GM06990 (cell line): ENCODE results near the gene DLG2.
"Not testable (repeated sequence)": the region's sequence is repeated elsewhere in the genome, so short reads cannot be mapped to it uniquely, and the experiment has no call there.

Source experiments
- DNase-seq: peaks from one replicate; pipeline ENCODE4 v3.0.0-alpha.2; 2011; ENCODE audit not compliant: insufficient read length; ENCODE audit errors: extremely low read depth
- H3K27me3 ChIP-seq: replicated peaks from 2 replicates; pipeline ENCODE4 v1.6.0; 2011; ENCODE audit warnings: low read length; ENCODE audit not compliant: control insufficient read depth, insufficient read depth
- H3K36me3 ChIP-seq: 2 replicates; pipeline ENCODE4 v1.5.1; 2011; ENCODE audit warnings: low read length; ENCODE audit not compliant: control insufficient read depth, insufficient read depth
- H3K4me3 ChIP-seq: replicated peaks from 2 replicates; pipeline ENCODE4 v1.5.1; 2011; ENCODE audit warnings: low read depth, mild to moderate bottlenecking, control low read depth, low read length
- TF ChIP-seq, protein P1 (sequence below): IDR thresholded peaks from 2 replicates; pipeline ENCODE4 v1.5.1; 2011; ENCODE audit warnings: low read length, control low read depth, mild to moderate bottlenecking, inconsistent platforms; ENCODE audit not compliant: insufficient read depth, poor library complexity, severe bottlenecking

DLG2 gene

GRCh38 chr11:85626496-85626895, 648 bp downstream of the DLG2 start:
- DNase-seq, result no peak
- TF ChIP-seq, protein P1, sequence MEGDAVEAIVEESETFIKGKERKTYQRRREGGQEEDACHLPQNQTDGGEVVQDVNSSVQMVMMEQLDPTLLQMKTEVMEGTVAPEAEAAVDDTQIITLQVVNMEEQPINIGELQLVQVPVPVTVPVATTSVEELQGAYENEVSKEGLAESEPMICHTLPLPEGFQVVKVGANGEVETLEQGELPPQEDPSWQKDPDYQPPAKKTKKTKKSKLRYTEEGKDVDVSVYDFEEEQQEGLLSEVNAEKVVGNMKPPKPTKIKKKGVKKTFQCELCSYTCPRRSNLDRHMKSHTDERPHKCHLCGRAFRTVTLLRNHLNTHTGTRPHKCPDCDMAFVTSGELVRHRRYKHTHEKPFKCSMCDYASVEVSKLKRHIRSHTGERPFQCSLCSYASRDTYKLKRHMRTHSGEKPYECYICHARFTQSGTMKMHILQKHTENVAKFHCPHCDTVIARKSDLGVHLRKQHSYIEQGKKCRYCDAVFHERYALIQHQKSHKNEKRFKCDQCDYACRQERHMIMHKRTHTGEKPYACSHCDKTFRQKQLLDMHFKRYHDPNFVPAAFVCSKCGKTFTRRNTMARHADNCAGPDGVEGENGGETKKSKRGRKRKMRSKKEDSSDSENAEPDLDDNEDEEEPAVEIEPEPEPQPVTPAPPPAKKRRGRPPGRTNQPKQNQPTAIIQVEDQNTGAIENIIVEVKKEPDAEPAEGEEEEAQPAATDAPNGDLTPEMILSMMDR, result no peak
- H3K27me3 ChIP-seq, result no peaks in the 10 kb centered on the region
- H3K36me3 ChIP-seq, result no peaks in the 10 kb centered on the region
- H3K4me3 ChIP-seq, result no peak overlapping the region

- H3K36me3 ChIP-seq, result no peaks in the 10 kb centered on the region
- TF ChIP-seq, protein P1, result no peak
- DNase-seq, result no peak
- H3K4me3 ChIP-seq, result no peak overlapping the region
- no peaks in the 10 kb centered on the region for H3K27me3 ChIP-seq
Observed at GRCh38 chr11:85620256-85620655, 6.9 kb downstream of the DLG2 start.

GRCh38 chr11:85619499-85619898, 7.6 kb downstream of the DLG2 start:
- no peaks in the 10 kb centered on the region for H3K27me3 ChIP-seq
- no peaks in the 10 kb centered on the region for H3K36me3 ChIP-seq
- DNase-seq, result no peak
- H3K4me3 ChIP-seq, result no peak overlapping the region
- TF ChIP-seq, protein P1, result no peak

- not testable (repeated sequence) for H3K4me3 ChIP-seq, H3K36me3 ChIP-seq, DNase-seq, H3K27me3 ChIP-seq
Observed at GRCh38 chr11:85611643-85612042, 15.5 kb downstream of the DLG2 start.

GRCh38 chr11:85609286-85609685, 17.9 kb downstream of the DLG2 start:
- H3K4me3 ChIP-seq, H3K27me3 ChIP-seq, DNase-seq, H3K36me3 ChIP-seq: not testable (repeated sequence)

DNA sequence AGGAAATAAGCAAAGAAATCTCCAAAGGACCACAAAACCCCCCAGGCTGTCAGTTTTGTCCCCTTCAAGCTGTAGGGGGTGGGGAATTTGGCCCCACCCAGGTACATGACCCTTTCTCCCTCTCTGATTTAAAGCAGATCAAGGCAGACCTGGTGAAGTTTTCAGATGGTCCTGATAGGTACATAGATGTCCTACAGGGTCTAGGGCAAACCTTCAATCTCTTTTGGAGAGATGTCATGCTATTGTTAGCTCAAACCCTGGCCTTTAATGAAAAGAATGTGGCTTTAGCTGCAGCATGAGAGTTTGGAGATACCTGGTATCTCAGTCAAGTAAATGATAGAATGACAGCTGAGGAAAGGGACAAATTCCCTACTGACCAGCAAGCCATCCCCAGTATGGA, 18.5 kb downstream of the DLG2 start:
- not testable (repeated sequence) for H3K36me3 ChIP-seq, DNase-seq, H3K4me3 ChIP-seq, H3K27me3 ChIP-seq

GRCh38 chr11:85606237-85606636, 20.9 kb downstream of the DLG2 start:
- not testable (repeated sequence) for H3K36me3 ChIP-seq, DNase-seq, H3K4me3 ChIP-seq, H3K27me3 ChIP-seq

DNA sequence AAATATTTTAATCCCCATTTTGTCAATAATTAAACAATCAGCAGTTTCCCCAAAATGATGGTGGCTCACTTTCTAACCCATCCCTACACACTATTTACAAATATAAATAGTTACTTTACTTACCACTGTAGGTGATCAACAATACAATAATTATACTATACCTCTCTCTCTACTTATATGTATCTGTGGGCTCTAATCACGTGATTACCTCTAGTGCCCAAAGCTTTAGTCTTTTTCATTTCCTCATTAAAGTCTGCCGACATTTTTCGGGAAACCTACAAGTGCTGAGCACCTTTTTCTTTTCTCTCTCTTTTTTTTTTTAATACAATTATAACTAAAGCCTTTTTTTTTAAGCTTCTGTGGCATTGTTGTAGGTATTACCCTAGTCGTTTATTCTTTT, 23.9 kb downstream of the DLG2 start:
- TF ChIP-seq, protein P1, result no peak

More for the DNA sequence above, 23.9 kb downstream of the DLG2 start:
- Histone ChIP-seq H3K27me3 (no peaks in the 10 kb centered on the region), H3K36me3 (no peaks in the 10 kb centered on the region), H3K4me3 (no peak overlapping the region)
- DNase-seq, result no peak
